ENCODE data around the gene LRRTM4. TPM values are rescaled to one million over a fixed set of nuclear protein-coding genes. Genes with fewer than 3 reads are reported as not detected.
"Not testable (repeated sequence)": the region's sequence is repeated elsewhere in the genome, so short reads cannot be mapped to it uniquely, and the experiment has no call there.

The LRRTM4 gene
- total RNA-seq, 2 experiments from 2014 or later: not detected

DNA sequence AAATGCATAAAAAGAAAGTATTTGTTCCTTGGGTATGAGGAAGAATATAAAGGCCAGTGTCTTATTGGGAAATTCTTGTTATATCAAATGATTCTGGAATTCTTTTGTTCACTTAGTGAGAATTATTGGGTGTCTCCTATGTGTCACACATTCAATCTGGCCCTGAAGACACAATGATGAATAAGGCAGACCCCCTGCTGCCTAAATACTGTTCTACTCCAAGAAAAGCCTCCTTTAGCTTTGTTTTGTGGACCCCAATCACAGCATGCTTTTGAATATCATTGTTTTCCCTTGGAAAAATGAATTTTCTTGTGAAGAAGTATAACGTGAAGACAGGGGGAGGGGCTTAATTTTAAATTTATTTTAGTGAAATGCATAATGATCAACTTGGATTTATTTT lies 682.4 kb downstream of the LRRTM4 start:
- Mint-ChIP-seq H3K27me3 (no peaks in the 10 kb centered on the region), H3K36me3 (no peaks in the 10 kb centered on the region), H3K27ac (no peak overlapping the region), H3K4me3 (no peak overlapping the region), H3K9me3 (no peaks in the 10 kb centered on the region), H3K4me1 (no peaks in the 10 kb centered on the region)
- ATAC-seq (ENCODE audit: low read depth) (no peak), DNase-seq (no peak)
- POLR2A ChIA-PET: no interaction called here

DNA sequence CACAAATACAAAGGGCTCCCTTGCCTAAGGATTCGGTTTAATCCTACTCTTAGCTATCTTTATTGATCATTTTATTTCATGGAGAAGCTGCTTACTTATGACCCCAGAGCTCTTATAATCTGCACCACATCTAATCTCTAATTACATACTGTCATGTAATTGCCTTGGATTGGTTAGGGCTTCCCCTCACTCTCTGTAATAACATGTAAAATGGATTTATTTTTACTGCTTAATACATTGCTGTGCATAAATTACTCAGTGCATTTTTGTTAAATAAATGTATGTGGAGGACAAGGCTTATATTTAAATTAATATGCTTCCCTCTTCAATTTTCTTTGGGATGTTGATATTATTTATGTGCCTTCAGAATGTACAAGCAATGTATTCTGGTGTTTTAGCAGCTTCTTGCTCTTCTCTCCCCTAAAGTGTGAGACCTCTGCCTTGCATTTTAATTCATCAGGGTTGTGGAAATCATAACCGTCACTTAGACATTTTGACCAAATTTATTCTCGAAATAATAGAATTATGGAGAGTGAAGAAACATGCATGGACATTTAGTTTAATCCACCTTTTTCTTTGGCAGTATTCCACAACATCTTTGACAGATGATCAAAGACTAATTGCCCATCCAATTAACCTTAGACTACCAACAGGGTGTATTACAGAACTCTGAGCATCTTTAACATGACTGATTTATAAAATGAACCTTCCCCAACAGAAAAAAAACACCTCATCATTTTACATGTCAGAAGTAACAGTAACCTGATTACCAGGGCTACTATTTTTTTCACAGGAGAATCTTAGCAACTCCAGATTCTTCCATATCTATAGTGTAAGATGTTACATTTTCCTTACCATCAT lies 692.6 kb downstream of the LRRTM4 start:
- no peak for DNase-seq

DNA sequence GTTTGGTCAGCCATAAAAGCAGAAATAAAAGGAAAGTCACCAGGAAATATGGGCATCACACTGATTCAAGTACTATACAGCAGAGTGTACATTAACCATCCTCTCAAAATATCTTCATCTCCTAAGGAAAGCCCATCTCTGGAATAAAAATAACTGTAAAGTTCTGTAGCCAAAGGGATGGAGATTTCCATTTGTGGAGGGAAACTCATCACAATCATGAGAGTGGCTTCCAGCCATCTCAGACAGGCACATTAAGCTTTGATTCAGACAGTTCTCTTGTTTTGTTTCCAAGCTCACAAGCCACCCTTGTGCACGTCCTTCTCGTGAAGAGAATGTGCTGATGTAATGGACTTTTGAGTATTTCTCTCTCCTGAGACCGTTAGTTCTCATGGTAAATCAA lies 695.5 kb downstream of the LRRTM4 start:
- Mint-ChIP-seq H3K9me3 (no peaks in the 10 kb centered on the region), H3K36me3 (no peaks in the 10 kb centered on the region), H3K4me3 (no peak overlapping the region), H3K27ac (no peak overlapping the region), H3K4me1 (no peaks in the 10 kb centered on the region), H3K27me3 (no peaks in the 10 kb centered on the region)
- POLR2A ChIA-PET: no interaction called here
- ATAC-seq (ENCODE audit: low read depth): no peak
- DNase-seq: no peak

More for the DNA sequence above, 692.6 kb downstream of the LRRTM4 start:
- POLR2A ChIA-PET: no interaction called here
- no peaks in the 10 kb centered on the region for H3K27me3 Mint-ChIP-seq
- H3K4me1 Mint-ChIP-seq: no peaks in the 10 kb centered on the region
- H3K9me3 Mint-ChIP-seq: no peaks in the 10 kb centered on the region
- no peak for ATAC-seq (ENCODE audit: low read depth)
- H3K27ac Mint-ChIP-seq: no peak overlapping the region
- no peak overlapping the region for H3K4me3 Mint-ChIP-seq
- no peaks in the 10 kb centered on the region for H3K36me3 Mint-ChIP-seq

DNA sequence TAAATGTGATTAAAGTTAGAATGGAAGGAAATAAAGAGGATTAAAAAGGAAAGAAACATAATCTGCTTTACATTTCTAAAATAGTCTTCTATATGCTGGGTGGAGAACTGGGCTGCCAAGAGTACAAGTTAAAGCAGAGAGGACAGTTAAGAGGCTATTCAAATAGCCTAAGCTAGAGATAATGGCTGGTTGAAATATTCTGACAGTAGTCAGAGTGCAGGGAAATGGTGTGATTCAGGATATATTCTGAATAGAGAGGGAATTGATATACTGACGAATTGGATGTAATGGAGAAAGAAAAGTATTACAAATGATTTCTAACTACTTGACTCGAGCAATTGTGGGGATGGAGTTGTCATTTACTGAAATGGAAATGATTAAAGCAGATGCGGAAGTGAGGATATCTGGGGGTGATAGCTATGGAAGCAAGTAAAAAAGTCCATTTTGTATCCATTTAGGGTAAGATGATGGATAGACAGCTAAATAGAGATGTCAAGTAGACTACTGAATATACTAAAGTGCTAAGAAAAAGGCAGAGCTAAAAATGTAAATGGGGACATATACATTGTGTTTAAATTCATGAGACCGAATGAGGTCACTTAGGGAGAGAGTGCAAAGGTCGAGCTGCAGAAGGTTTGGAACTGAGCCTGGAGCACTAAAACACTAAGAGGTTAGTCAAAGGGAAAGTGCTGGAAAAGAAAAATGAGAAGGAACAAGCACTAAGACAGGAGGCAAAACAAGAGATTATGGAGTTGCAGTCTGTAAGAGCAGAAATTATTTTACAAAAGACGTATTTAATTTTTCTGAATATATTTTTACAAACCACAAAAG lies 696.8 kb downstream of the LRRTM4 start:
- DNase-seq (no peak), ATAC-seq (ENCODE audit: low read depth) (no peak)
- Mint-ChIP-seq H3K9me3 (no peaks in the 10 kb centered on the region), H3K27ac (no peak overlapping the region), H3K4me1 (no peaks in the 10 kb centered on the region), H3K36me3 (no peaks in the 10 kb centered on the region), H3K4me3 (no peak overlapping the region), H3K27me3 (no peaks in the 10 kb centered on the region)
- POLR2A ChIA-PET: no interaction called here

DNA sequence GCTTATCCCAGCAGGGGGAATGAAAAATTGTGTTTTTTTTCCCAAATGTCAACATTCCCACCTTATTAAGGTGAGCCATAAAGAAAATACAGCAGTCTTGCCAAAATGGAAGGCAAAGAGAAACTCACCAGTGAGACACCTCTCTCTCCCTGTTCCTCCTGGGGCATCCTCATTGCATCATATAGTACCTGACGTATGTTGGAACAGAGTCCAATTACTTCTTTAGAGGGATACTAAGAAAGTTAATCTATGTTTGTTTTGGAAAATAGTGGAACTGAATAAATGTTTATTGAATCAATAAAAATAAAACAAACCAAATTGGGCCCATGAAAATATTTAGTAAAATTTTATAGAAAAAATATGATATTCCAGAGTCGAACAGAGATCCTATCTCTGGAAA lies 700.4 kb downstream of the LRRTM4 start:
- Mint-ChIP-seq H3K4me3 (no peak overlapping the region), H3K27ac (no peak overlapping the region), H3K36me3 (no peaks in the 10 kb centered on the region), H3K27me3 (no peaks in the 10 kb centered on the region), H3K4me1 (no peaks in the 10 kb centered on the region), H3K9me3 (peaks cover 3% of the 10 kb centered on the region)
- POLR2A ChIA-PET: no interaction called here
- ATAC-seq (ENCODE audit: low read depth): no peak
- DNase-seq: no peak

DNA sequence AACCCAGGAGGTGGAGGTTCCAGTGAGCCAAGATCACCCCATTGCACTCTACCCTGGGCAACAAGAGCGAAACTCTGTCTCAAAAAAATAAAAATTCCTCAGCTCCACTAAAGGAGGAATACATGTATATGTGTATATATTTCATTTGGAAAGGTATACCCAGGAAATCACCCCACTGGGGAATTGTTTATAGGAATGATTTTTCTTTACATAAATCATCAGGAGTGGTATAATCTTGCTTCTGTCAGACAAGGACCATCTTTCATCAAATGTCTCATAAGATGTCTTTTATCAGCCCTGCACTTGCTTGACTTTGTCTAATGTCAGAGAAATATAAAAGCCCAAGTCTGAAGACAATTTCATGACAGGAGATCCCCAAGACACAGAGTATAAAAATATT lies 709.1 kb downstream of the LRRTM4 start:
- Mint-ChIP-seq H3K9me3 (no peaks in the 10 kb centered on the region), H3K4me1 (no peaks in the 10 kb centered on the region), H3K4me3 (no peak overlapping the region), H3K36me3 (no peaks in the 10 kb centered on the region), H3K27me3 (no peaks in the 10 kb centered on the region), H3K27ac (no peak overlapping the region)
- no peak for ATAC-seq (ENCODE audit: low read depth)
- POLR2A ChIA-PET: no interaction called here
- no peak for DNase-seq

DNA sequence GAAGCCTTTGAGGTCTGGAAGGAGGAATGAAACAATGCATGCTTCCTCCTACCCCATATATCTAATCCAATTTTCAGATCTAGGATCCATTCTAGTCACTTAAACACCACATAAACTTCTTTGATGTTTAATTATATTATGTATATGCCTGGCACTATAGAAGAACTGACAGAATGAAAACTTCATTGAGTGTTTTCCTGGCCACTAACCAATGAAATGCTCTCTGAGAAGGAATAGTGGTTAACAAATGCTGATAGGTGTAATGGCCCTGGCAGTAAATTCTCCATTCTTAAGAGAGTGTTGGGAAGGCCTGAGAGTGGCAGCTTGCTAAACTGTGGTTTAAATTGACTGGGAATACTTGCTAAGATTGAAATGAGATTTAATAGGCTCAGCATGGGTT lies 710.0 kb downstream of the LRRTM4 start:
- ATAC-seq (ENCODE audit: low read depth): no peak
- Mint-ChIP-seq H3K4me3 (no peak overlapping the region), H3K36me3 (no peaks in the 10 kb centered on the region), H3K27me3 (no peaks in the 10 kb centered on the region), H3K4me1 (no peaks in the 10 kb centered on the region), H3K27ac (no peak overlapping the region), H3K9me3 (no peaks in the 10 kb centered on the region)
- no peak for DNase-seq
- POLR2A ChIA-PET: no interaction called here

DNA sequence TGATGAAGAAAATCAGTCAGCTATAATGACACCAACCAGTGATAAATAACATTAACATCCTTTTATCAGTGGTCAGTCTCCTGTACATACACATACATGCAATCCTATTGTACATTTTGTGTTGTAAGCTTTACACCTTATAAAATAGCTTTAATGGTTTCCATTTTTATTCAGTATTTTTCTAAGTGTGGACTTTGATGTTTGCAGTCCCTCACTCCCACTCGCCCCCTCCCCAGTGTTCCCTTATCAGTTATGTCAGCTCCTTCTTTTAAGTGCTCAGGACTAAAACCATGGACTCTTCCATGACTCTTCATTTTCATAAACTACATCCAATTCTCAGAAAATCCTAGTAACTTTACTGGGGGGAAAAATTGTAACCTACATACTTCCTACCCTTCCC lies 713.0 kb downstream of the LRRTM4 start:
- peaks cover 2% of the 10 kb centered on the region for H3K9me3 Mint-ChIP-seq
- ATAC-seq (ENCODE audit: low read depth) (no peak), DNase-seq (no peak)
- no peaks in the 10 kb centered on the region for H3K36me3 Mint-ChIP-seq
- no peak overlapping the region for H3K27ac Mint-ChIP-seq
- no peaks in the 10 kb centered on the region for H3K27me3 Mint-ChIP-seq
- no peak overlapping the region for H3K4me3 Mint-ChIP-seq
- H3K4me1 Mint-ChIP-seq: no peaks in the 10 kb centered on the region
- POLR2A ChIA-PET: no interaction called here

DNA sequence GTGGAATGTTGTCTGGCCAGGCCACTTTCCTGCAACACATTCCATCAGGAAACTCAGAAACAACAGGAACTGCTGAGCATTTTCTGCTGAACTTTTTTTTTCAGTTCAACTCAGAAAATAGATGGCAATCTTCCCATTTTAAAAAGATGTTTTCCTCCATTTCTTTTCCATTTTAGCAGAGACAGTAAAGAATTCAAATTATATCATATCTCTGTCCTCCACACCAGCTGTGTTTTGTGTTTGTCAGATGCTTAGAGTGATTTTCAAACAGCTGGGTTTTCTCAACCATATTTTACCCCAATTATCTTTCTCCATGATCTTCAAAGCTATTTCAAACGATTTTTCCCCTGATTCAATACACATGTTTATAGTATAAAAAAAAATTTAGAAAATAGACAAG lies 713.4 kb downstream of the LRRTM4 start:
- H3K27me3 Mint-ChIP-seq: no peaks in the 10 kb centered on the region

DNA sequence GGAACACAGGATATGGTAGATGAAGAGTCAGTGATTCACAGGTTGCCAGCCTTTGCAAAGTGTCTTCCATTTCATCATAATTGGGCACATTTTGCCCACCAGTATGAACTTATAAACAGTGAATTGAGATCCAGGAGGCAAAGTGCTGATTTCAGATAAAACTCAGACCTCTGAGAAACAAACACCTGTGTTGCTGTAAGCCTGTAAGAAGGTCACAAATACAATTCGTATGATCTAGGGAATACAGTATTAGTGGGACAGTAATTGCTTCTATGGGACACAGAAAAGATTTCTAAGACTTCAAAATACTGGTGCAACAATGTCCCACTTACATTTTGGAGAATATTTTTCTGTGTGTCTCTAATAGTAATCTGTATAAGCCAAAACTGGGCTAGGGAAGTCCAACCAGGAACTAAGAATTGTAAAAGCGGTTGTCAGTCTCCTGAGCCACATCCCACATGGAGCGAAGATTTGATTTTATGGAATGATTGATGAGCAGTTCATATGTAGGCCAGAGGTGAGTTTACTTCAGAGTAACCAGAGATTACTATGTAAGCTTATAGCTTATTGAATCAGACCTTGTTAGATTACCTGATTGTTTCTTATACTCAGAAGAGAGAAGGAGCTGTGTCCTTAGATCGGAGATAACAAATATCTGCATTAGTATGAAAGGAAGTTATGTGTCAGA lies 728.4 kb downstream of the LRRTM4 start:
- Mint-ChIP-seq H3K27me3 (no peaks in the 10 kb centered on the region), H3K9me3 (peaks cover 6% of the 10 kb centered on the region), H3K4me1 (no peaks in the 10 kb centered on the region), H3K4me3 (no peak overlapping the region), H3K27ac (no peak overlapping the region), H3K36me3 (no peaks in the 10 kb centered on the region)
- DNase-seq (no peak), ATAC-seq (ENCODE audit: low read depth) (no peak)
- POLR2A ChIA-PET: no interaction called here

More for the DNA sequence above, 713.4 kb downstream of the LRRTM4 start:
- Mint-ChIP-seq H3K9me3 (peaks cover 2% of the 10 kb centered on the region), H3K4me3 (no peak overlapping the region), H3K36me3 (no peaks in the 10 kb centered on the region), H3K27ac (no peak overlapping the region), H3K4me1 (no peaks in the 10 kb centered on the region)
- no peak for ATAC-seq (ENCODE audit: low read depth)
- no peak for DNase-seq
- POLR2A ChIA-PET: no interaction called here

DNA sequence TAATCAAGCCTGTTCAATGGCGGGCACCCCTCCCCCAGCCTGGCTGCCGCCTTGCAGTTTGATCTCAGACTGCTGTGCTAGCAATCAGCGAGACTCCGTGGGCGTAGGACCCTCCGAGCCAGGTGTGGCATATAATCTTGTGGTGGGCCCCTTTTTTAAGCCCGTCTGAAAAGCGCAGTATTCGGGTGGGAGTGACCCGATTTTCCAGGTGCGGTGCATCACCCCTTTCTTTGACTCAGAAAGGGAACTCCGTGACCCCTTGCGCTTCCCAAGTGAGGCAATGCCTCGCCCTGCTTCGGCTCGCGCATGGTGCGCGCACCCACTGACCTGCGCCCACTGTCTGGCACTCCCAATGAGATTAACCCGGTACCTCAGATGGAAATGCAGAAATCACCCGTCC lies 740.9 kb downstream of the LRRTM4 start:
- ATAC-seq (ENCODE audit: low read depth); DNase-seq; H3K4me3 Mint-ChIP-seq; H3K36me3 Mint-ChIP-seq; H3K27ac Mint-ChIP-seq; H3K4me1 Mint-ChIP-seq; H3K27me3 Mint-ChIP-seq; H3K9me3 Mint-ChIP-seq; POLR2A ChIA-PET: not testable (repeated sequence)

DNA sequence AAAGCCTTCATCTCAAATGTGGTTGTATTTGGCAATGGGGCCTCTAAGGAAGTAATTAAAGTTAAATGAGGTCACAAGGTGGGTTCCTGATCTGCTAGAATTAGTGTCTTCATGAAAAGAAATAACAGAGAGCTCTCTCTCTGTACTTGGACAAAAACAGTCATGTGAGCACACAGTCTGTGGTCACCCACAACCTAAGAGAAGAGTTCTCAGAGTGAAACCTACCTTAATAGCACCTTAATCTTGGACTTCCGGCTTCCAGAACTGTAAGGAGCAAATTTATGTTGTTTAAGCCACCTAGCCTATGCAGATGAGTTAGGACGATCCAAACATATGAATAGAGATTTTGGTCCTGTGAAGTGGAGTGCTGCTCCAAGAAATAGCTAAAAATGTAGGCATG lies 758.9 kb downstream of the LRRTM4 start:
- no peak overlapping the region for H3K27ac Mint-ChIP-seq
- H3K27me3 Mint-ChIP-seq: no peaks in the 10 kb centered on the region
- H3K9me3 Mint-ChIP-seq: no peaks in the 10 kb centered on the region
- no peak overlapping the region for H3K4me3 Mint-ChIP-seq
- no peak for DNase-seq
- no peak for ATAC-seq (ENCODE audit: low read depth)
- POLR2A ChIA-PET: no interaction called here
- no peaks in the 10 kb centered on the region for H3K36me3 Mint-ChIP-seq
- H3K4me1 Mint-ChIP-seq: no peaks in the 10 kb centered on the region

DNA sequence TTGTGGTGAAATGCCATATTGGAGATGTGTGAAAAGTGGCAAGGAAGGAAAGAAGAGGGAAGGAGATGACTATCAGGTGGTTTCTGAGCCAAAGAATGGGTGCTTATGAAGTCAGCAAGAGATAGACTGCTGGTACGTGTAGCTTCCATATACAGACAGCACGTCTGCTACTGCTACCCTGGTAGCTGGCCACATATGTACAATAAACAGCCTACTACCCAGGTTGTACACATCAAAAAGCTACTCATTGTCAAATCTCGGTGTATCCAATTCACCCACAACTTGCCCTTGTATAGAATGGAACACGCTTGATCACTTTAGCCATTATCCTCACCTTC lies 761.8 kb downstream of the LRRTM4 start:
- no peak overlapping the region for H3K27ac Mint-ChIP-seq
- no peaks in the 10 kb centered on the region for H3K27me3 Mint-ChIP-seq
- H3K9me3 Mint-ChIP-seq: no peaks in the 10 kb centered on the region
- no peak for DNase-seq
- ATAC-seq (ENCODE audit: low read depth): no peak
- H3K4me3 Mint-ChIP-seq: no peak overlapping the region
- no peaks in the 10 kb centered on the region for H3K4me1 Mint-ChIP-seq
- POLR2A ChIA-PET: no interaction called here
- H3K36me3 Mint-ChIP-seq: no peaks in the 10 kb centered on the region
